Muscle of leg (tissue), 11 donors: ENCODE measurements around the gene DDX39B. TPM values are rescaled to one million over a fixed set of nuclear protein-coding genes. Genes with fewer than 3 reads are reported as not detected.
"Not testable (repeated sequence)": the region's sequence is repeated elsewhere in the genome, so short reads cannot be mapped to it uniquely, and the experiment has no call there.

Source experiments
- DNase-seq: peaks from one replicate; pipeline ENCODE4 v3.0.0; 2013
- H3K27ac ChIP-seq: one replicate; pipeline ENCODE4 v1.5.1; 2013; ENCODE audit warnings: mild to moderate bottlenecking, low read length, control low read depth
- H3K27me3 ChIP-seq: one replicate; pipeline ENCODE4 v1.6.1; 2013; ENCODE audit warnings: low read length; ENCODE audit not compliant: control insufficient read depth, insufficient read depth
- H3K36me3 ChIP-seq: one replicate; pipeline ENCODE4 v1.6.1; 2013; ENCODE audit warnings: low read length; ENCODE audit not compliant: control insufficient read depth, insufficient read depth
- H3K4me1 ChIP-seq: one replicate; pipeline ENCODE4 v1.6.1; 2013; ENCODE audit warnings: low read length; ENCODE audit not compliant: control insufficient read depth, insufficient read depth
- H3K4me3 ChIP-seq: one replicate; pipeline ENCODE4 v1.5.1; 2013; ENCODE audit warnings: low read length, control low read depth
- H3K9me3 ChIP-seq: replicated peaks from 2 replicates; pipeline ENCODE4 v1.6.1; 2013; ENCODE audit warnings: low read depth, low read length; ENCODE audit not compliant: control insufficient read depth
- WGBS: methylation state at CpG from one replicate; pipeline ENCODE4 v1.1.5; 2013; ENCODE audit warnings: missing lambda C conversion rate; ENCODE audit not compliant: insufficient coverage; 5-methylcytosine and 5-hydroxymethylcytosine counted together
- polyA plus RNA-seq, 8 donors: library from polyadenylated mRNA; unstranded; fragments of 120-200 nt; gene quantifications; one replicate each; pipeline versions ENCODE4 v1.2.1 to v1.2.3, GENCODE V29; 2013; ENCODE audit warnings: inconsistent platforms in 1 of 8, low replicate concordance in 1 of 8; ENCODE audit not compliant: insufficient read length in 8 of 8, insufficient read depth in 1 of 8
- total RNA-seq: library from RNA; stranded (reverse); fragments of 120-200 nt; gene quantifications from one replicate; pipeline ENCODE4 v1.2.4, GENCODE V29; 2013

DDX39B gene
- total and polyA plus RNA-seq, 9 donors, result 311 to 433 (median 371) TPM

DNA sequence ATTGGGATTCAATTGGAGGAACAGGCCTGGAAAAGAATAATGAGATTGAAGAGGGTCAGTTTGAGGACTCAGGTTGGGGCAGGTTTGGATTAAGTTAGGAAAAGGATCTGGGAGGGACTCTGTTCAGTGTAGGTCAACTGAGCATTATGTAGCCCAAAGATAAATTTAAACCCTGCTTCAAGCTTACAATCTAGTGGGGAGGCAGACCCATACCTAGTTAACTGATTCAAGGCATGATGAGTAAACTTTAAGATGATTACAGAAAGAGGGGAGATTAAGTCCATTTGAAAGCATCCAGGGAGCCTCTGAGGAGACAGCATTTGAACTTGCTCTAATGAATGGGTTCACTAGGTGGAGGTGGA, 18.9 kb upstream of the DDX39B start:
- no peak for DNase-seq
- no peaks in the 10 kb centered on the region for H3K27me3 ChIP-seq
- no peaks in the 10 kb centered on the region for H3K9me3 ChIP-seq
- peaks cover 28% of the 10 kb centered on the region for H3K4me1 ChIP-seq
- peaks cover 42% of the 10 kb centered on the region for H3K36me3 ChIP-seq
- no peak overlapping the region for H3K4me3 ChIP-seq
- peak overlapping the region; percentile 82 for H3K27ac ChIP-seq

GRCh38 chr6:31559958-31560696, 18.3 kb upstream of the DDX39B start:
- no peaks in the 10 kb centered on the region for H3K27me3 ChIP-seq
- H3K9me3 ChIP-seq, result no peaks in the 10 kb centered on the region
- peak overlapping the region; percentile 82 for H3K27ac ChIP-seq
- H3K4me3 ChIP-seq, result no peak overlapping the region
- H3K4me1 ChIP-seq, result peaks cover 28% of the 10 kb centered on the region
- WGBS, result 59% methylated on average over 6 of the region's 7 CpGs
- H3K36me3 ChIP-seq, result peaks cover 42% of the 10 kb centered on the region
- DNase-seq, result peak; percentile 77

DNA sequence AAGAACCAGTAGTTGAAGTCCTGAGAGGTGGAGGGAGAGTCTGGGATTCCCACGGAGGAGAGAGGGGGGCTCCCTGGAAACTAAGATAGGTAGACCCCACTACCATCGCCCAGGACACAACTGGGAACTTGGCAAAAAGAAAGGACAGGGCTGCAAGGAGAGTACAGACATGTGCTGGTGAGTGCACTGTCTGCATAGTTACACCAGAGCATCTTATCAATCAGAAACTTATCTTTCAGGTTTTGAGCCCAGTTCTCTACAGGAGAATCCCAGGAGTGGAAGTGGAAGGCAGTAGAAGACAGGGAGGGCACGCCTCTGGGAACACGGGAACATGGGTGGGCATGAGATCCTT, 17.8 kb upstream of the DDX39B start:
- WGBS, result 91% methylated on average over 3 of the region's 4 CpGs
- H3K4me3 ChIP-seq, result no peak overlapping the region
- H3K27me3 ChIP-seq, result no peaks in the 10 kb centered on the region
- no peaks in the 10 kb centered on the region for H3K9me3 ChIP-seq
- no peak for DNase-seq
- H3K27ac ChIP-seq, result peak overlapping the region; percentile 82
- H3K4me1 ChIP-seq, result peaks cover 28% of the 10 kb centered on the region
- peaks cover 42% of the 10 kb centered on the region for H3K36me3 ChIP-seq

GRCh38 chr6:31558631-31559500, 17.1 kb upstream of the DDX39B start:
- Histone ChIP-seq H3K9me3 (no peaks in the 10 kb centered on the region), H3K36me3 (peaks cover 42% of the 10 kb centered on the region), H3K4me1 (peaks cover 28% of the 10 kb centered on the region), H3K27me3 (no peaks in the 10 kb centered on the region), H3K27ac (peak overlapping the region; percentile 82), H3K4me3 (no peak overlapping the region)
- peak; percentile 74 for DNase-seq
- WGBS, result 86% methylated on average over 8 of the region's 14 CpGs

GRCh38 chr6:31558318-31558625, 16.5 kb upstream of the DDX39B start:
- H3K4me3 ChIP-seq, result no peak overlapping the region
- no peak for DNase-seq
- no peaks in the 10 kb centered on the region for H3K9me3 ChIP-seq
- peak overlapping the region; percentile 35 for H3K27ac ChIP-seq
- 88% methylated on average over 8 of the region's 8 CpGs for WGBS
- H3K36me3 ChIP-seq, result peaks cover 43% of the 10 kb centered on the region
- peaks cover 28% of the 10 kb centered on the region for H3K4me1 ChIP-seq
- no peaks in the 10 kb centered on the region for H3K27me3 ChIP-seq

- Histone ChIP-seq H3K4me1 (peaks cover 28% of the 10 kb centered on the region), H3K36me3 (peaks cover 47% of the 10 kb centered on the region), H3K27me3 (no peaks in the 10 kb centered on the region), H3K27ac (peak overlapping the region; percentile 35), H3K4me3 (no peak overlapping the region), H3K9me3 (no peaks in the 10 kb centered on the region)
- no peak for DNase-seq
- 69% methylated on average over 17 of the region's 24 CpGs for WGBS
Observed at GRCh38 chr6:31557443-31558317, 15.9 kb upstream of the DDX39B start.

- Histone ChIP-seq H3K27ac (no peak overlapping the region), H3K4me3 (no peak overlapping the region), H3K4me1 (peaks cover 26% of the 10 kb centered on the region), H3K27me3 (no peaks in the 10 kb centered on the region), H3K36me3 (peaks cover 49% of the 10 kb centered on the region), H3K9me3 (no peaks in the 10 kb centered on the region)
- 70% methylated on average over 2 of the region's 3 CpGs for WGBS
- DNase-seq, result no peak
Observed at GRCh38 chr6:31556307-31556706, 14.5 kb upstream of the DDX39B start.

- not testable (repeated sequence) for H3K4me3 ChIP-seq, H3K27ac ChIP-seq, H3K27me3 ChIP-seq, H3K4me1 ChIP-seq, H3K9me3 ChIP-seq
- WGBS, result 58% methylated on average over 4 of the region's 5 CpGs
- DNase-seq, result peak; percentile 73
- H3K36me3 ChIP-seq, result peaks cover 34% of the 10 kb centered on the region
Observed at GRCh38 chr6:31551371-31551770, 9.6 kb upstream of the DDX39B start.

- H3K4me3 ChIP-seq, result no peak overlapping the region
Observed at GRCh38 chr6:31548544-31548873, 6.7 kb upstream of the DDX39B start.

More at GRCh38 chr6:31548544-31548873, 6.7 kb upstream of the DDX39B start:
- no CpG with 5 or more reads among the region's 2 CpGs for WGBS
- Histone ChIP-seq H3K9me3 (no peaks in the 10 kb centered on the region), H3K4me1 (peaks cover 12% of the 10 kb centered on the region), H3K27ac (no peak overlapping the region), H3K36me3 (peaks cover 27% of the 10 kb centered on the region), H3K27me3 (no peaks in the 10 kb centered on the region)
- DNase-seq, result no peak
